HepG2 (cell line): Measurements from ENCODE around the gene INSR. TPM values are rescaled to one million over a fixed set of nuclear protein-coding genes. Genes with fewer than 3 reads are reported as not detected.

Source experiments
- ATAC-seq: fragments of 200-7000 bp; cut with Tn5 transposase; 3 replicates; pipeline ENCODE4 v1.9.1; 2020; ENCODE audit warnings: mild to moderate bottlenecking, moderate library complexity
- BruUV-seq: library from RNA; stranded (reverse); fragments of 400-500 nt; replicated peaks from 2 replicates; lab custom pipeline; 2021; lab: Mats Ljungman, UMichigan
- CTCF ChIA-PET: fragments of 300-600 bp; formaldehyde crosslinking; extraction: SDS; loops from one replicate; lab custom pipeline; 2021; ENCODE audit warnings: low total read pairs, inconsistent platforms, low intra/inter-chr PET ratio; lab: Yijun Ruan, JAX
- POLR2A ChIA-PET: fragments of 350-600 bp; sonication (Branson Sonifier 250); formaldehyde crosslinking; loops from one replicate; lab custom pipeline; 2020; ENCODE audit warnings: antibody characterized with exemption, inconsistent platforms; lab: Yijun Ruan, JAX
- DNase-seq: peaks from one replicate; pipeline ENCODE4 v3.0.0-alpha.2; 2015; ENCODE audit warnings: low spot score
- FAIRE-seq: peaks from 3 replicates; lab custom pipeline; 2011; peaks lifted over from hg19 to GRCh38; lab: Jason Lieb, UNC
- H2AFZ ChIP-seq: one replicate; pipeline ENCODE4 v1.6.1; 2011; ENCODE audit warnings: low read length, inconsistent platforms
- H3K27ac ChIP-seq: fragments of 300-600 bp; 3 replicates; pipeline ENCODE4 v1.8.0; 2011; ENCODE audit warnings: mixed run types, mild to moderate bottlenecking, mixed read lengths, low read length, inconsistent platforms; ENCODE audit not compliant: insufficient read depth; ENCODE audit errors: extremely low read length
- H3K27me3 ChIP-seq, 2 experiments: fragments of 200-600 bp in 1 of 2; 2 replicates in 1 of 2; 3 replicates in 1 of 2; pipeline versions ENCODE4 v1.6.0 to v1.8.0; 2011; ENCODE audit warnings: low read length in 2 of 2, mild to moderate bottlenecking in 2 of 2, moderate library complexity in 2 of 2, inconsistent platforms in 1 of 2; ENCODE audit not compliant: insufficient read depth in 2 of 2, control insufficient read depth in 1 of 2
- H3K36me3 ChIP-seq, 2 experiments: fragments of 200-600 bp in 1 of 2; replicated peaks in 1 of 2; 2 replicates in 1 of 2; 3 replicates in 1 of 2; pipeline versions ENCODE4 v1.5.1 to v1.8.0; 2011; ENCODE audit warnings: low read length in 2 of 2, inconsistent platforms in 1 of 2; ENCODE audit not compliant: insufficient read depth in 2 of 2, control insufficient read depth in 1 of 2
- H3K4me1 ChIP-seq: 2 replicates; pipeline ENCODE4 v1.5.1; 2012; ENCODE audit warnings: low read length, inconsistent platforms; ENCODE audit not compliant: insufficient read depth
- H3K4me2 ChIP-seq: 2 replicates; pipeline ENCODE4 v1.6.0; 2011; ENCODE audit warnings: low read depth, low read length, inconsistent platforms
- H3K4me3 ChIP-seq, 3 experiments: fragments of 200-600 bp in 1 of 3; sonication (generic), shearing (Covaris generic) in 1 of 3; replicated peaks in 1 of 3; 2 replicates each; pipeline ENCODE4 v1.5.1; 2011 to 2016; ENCODE audit warnings: low read length in 3 of 3, inconsistent platforms in 2 of 3, low read depth in 2 of 3, mild to moderate bottlenecking in 2 of 3, control low read depth in 1 of 3, mixed read lengths in 1 of 3; ENCODE audit not compliant: insufficient read depth in 1 of 3
- H3K79me2 ChIP-seq: one replicate; pipeline ENCODE4 v1.6.1; 2011; ENCODE audit warnings: low read length, inconsistent platforms; ENCODE audit not compliant: insufficient read depth
- H3K9ac ChIP-seq: 2 replicates; pipeline ENCODE4 v1.6.0; 2011; ENCODE audit warnings: mild to moderate bottlenecking, low read depth, low read length, inconsistent platforms; ENCODE audit not compliant: insufficient read depth
- H3K9me3 ChIP-seq: 2 replicates; pipeline ENCODE4 v1.5.1; 2012; ENCODE audit warnings: mild to moderate bottlenecking, low read length
- H4K20me1 ChIP-seq: 2 replicates; pipeline ENCODE4 v1.6.0; 2011; ENCODE audit warnings: inconsistent platforms, mild to moderate bottlenecking, low read length, moderate library complexity; ENCODE audit not compliant: insufficient read depth
- AKAP8 ChIP-seq: sonication (generic); formaldehyde crosslinking; IDR thresholded peaks from 2 replicates; pipeline ENCODE4 v1.5.1; 2020; ENCODE audit warnings: mild to moderate bottlenecking, missing genetic modification reagents
- DPF2 ChIP-seq: sonication (generic); formaldehyde crosslinking; IDR thresholded peaks from 2 replicates; pipeline ENCODE4 v1.4.0; 2020; ENCODE audit warnings: mild to moderate bottlenecking, low read depth, missing genetic modification reagents, borderline replicate concordance
- HMG20A ChIP-seq: IDR thresholded peaks from 2 replicates; pipeline ENCODE4 v1.6.1; 2016; ENCODE audit warnings: borderline replicate concordance
- KLF11 ChIP-seq: IDR thresholded peaks from 2 replicates; pipeline ENCODE4 v1.6.1; 2016; ENCODE audit warnings: missing compliant biosample characterization
- KMT2A ChIP-seq: sonication (generic); formaldehyde crosslinking; IDR thresholded peaks from 2 replicates; pipeline ENCODE4 v1.4.0; 2020; ENCODE audit warnings: missing genetic modification reagents
- MAFF ChIP-seq: IDR thresholded peaks from 2 replicates; pipeline ENCODE4 v1.6.1; 2011; ENCODE audit warnings: low read depth, low read length, improper control_type of control experiment
- MAFG ChIP-seq: sonication (generic); formaldehyde crosslinking; IDR thresholded peaks from 2 replicates; pipeline ENCODE4 v1.5.1; 2020; ENCODE audit warnings: mild to moderate bottlenecking, missing genetic modification reagents
- NR2F1 ChIP-seq, 2 experiments: fragments of 450-650 bp in 1 of 2; formaldehyde crosslinking in 1 of 2; IDR thresholded peaks; 2 replicates each; pipeline versions ENCODE4 v1.5.0 to v1.6.1; 2016 to 2020; ENCODE audit warnings: mild to moderate bottlenecking in 1 of 2, missing compliant biosample characterization in 1 of 2, missing genetic modification reagents in 1 of 2, moderate library complexity in 1 of 2
- NR2F6 ChIP-seq, 2 experiments: IDR thresholded peaks; 2 replicates each; pipeline ENCODE4 v1.6.1; 2016; ENCODE audit warnings: antibody characterized with exemption in 1 of 2, mild to moderate bottlenecking in 1 of 2
- PAX8 ChIP-seq: sonication (generic); formaldehyde crosslinking; IDR thresholded peaks from 2 replicates; pipeline ENCODE4 v1.8.0; 2022; ENCODE audit warnings: mild to moderate bottlenecking, missing genetic modification reagents, borderline replicate concordance
- PPARG ChIP-seq: conservative IDR thresholded peaks from 2 replicates; pipeline ENCODE4 v1.6.1; 2016; ENCODE audit warnings: missing biosample characterization, missing genetic modification reagents
- RBFOX2 ChIP-seq: fragments of 200-400 bp; formaldehyde crosslinking; IDR thresholded peaks from 2 replicates; pipeline ENCODE4 v1.6.1; 2017; ENCODE audit warnings: low read depth, mild to moderate bottlenecking, low read length
- ZMYM4 ChIP-seq: sonication (generic); formaldehyde crosslinking; IDR thresholded peaks from 2 replicates; pipeline ENCODE4 v1.8.1; 2023; ENCODE audit warnings: mild to moderate bottlenecking, missing genetic modification reagents
- ZNF496 ChIP-seq: sonication (generic); formaldehyde crosslinking; IDR thresholded peaks from 2 replicates; pipeline ENCODE4 v1.8.1; 2023; ENCODE audit warnings: mild to moderate bottlenecking, moderate library complexity, missing genetic modification reagents; ENCODE audit not compliant: insufficient replicate concordance
- ZNF530 ChIP-seq: sonication (generic); formaldehyde crosslinking; IDR thresholded peaks from 2 replicates; pipeline ENCODE4 v1.5.0; 2020; ENCODE audit warnings: low read depth, mild to moderate bottlenecking, missing genetic modification reagents
- ZNF547 ChIP-seq: sonication (generic); formaldehyde crosslinking; IDR thresholded peaks from 2 replicates; pipeline ENCODE4 v1.5.1; 2020; ENCODE audit warnings: mild to moderate bottlenecking, missing genetic modification reagents
- ZNF615 ChIP-seq: sonication (generic); formaldehyde crosslinking; IDR thresholded peaks from 2 replicates; pipeline ENCODE4 v1.5.0; 2020; ENCODE audit warnings: mild to moderate bottlenecking, missing genetic modification reagents, borderline replicate concordance
- WGBS: methylation state at CpG from one replicate; pipeline ENCODE4 v1.1.6; 2017; ENCODE audit warnings: low lambda C conversion rate; 5-methylcytosine and 5-hydroxymethylcytosine counted together
- in situ Hi-C: cut with HindIII; loops from 2 replicates; pipeline ENCODE4 v1.10.0; 2017; ENCODE audit warnings: low pct_unique_long_range_greater_than_20kb; ENCODE audit not compliant: extremely low pct_ligation_motif_present
- intact Hi-C: fragments of 100-400 bp; cut with micrococcal nuclease; formaldehyde crosslinking; loops from one replicate; pipeline ENCODE4 v1.10.0; 2022; ENCODE audit not compliant: unreplicated experiment
- polyA plus RNA-seq, 8 experiments: library from polyadenylated mRNA; depleted of rRNA in 3 of 8; stranded (reverse) in 7 of 8; unstranded in 1 of 8; fragments of >200 nt; fragmentation: Illumina TruSeq in 4 of 8; extraction: Trizol in 4 of 8; gene quantifications; 2 replicates each; pipeline versions ENCODE4 v1.2.1 to v1.2.3, GENCODE V29; 2011 to 2016; ENCODE audit warnings: low read depth in 4 of 8, missing spikeins in 1 of 8, mixed read lengths in 1 of 8; ENCODE audit not compliant: insufficient read depth in 1 of 8
- total RNA-seq, 5 experiments: library from RNA; depleted of rRNA; stranded (reverse); fragments of >200 nt; fragmentation: Illumina TruSeq; extraction: Trizol; gene quantifications; 2 replicates each; pipeline ENCODE4 v1.2.3, GENCODE V29; 2016; ENCODE audit warnings: low read depth in 1 of 5
- TF ChIP-seq, protein P1 (sequence below): sonication (generic); formaldehyde crosslinking; IDR thresholded peaks from 2 replicates; pipeline ENCODE4 v1.4.0; 2020; ENCODE audit warnings: missing genetic modification reagents
- TF ChIP-seq, protein P2 (sequence below), 2 experiments: sonication (generic) in 1 of 2; formaldehyde crosslinking in 1 of 2; IDR thresholded peaks; 2 replicates each; pipeline versions ENCODE4 v1.5.1 to v1.6.1; 2011 to 2020; ENCODE audit warnings: borderline replicate concordance in 1 of 2, low read depth in 1 of 2, low read length in 1 of 2, mild to moderate bottlenecking in 1 of 2, missing genetic modification reagents in 1 of 2, moderate library complexity in 1 of 2
- TF ChIP-seq, protein P3 (sequence below): sonication (generic); formaldehyde crosslinking; IDR thresholded peaks from 2 replicates; pipeline ENCODE4 v1.5.0; 2020; ENCODE audit warnings: missing genetic modification reagents
- TF ChIP-seq, protein P4 (sequence below): sonication (generic); formaldehyde crosslinking; IDR thresholded peaks from 2 replicates; pipeline ENCODE4 v1.4.0; 2020; ENCODE audit warnings: mild to moderate bottlenecking, missing genetic modification reagents

The INSR gene
- total and polyA plus RNA-seq, 2 of the 13 experiments (the other 11 are each of a cell fraction or from before 2014, with no cell fraction given): 24.2 to 29.8 TPM

DNA sequence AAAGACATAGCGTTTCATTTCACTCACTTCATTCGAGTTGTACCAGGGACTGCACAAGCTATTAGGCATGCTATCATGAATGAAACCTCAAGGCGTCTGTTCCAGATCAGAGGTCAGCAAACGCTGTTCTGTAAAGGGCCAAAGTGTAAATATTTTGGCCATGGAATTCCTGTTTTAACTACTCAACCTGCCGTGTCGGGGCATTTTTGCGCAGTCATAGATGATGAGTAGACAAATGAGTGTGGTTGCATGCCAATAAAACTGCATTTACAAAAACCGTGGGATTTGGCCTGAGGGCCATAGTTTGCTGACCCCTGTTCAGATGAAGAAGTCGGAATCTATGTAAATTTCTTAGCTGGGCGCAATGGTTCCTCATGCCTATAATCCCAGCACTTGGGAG is 6.5 kb downstream of the INSR start:
- POLR2A ChIA-PET: interaction anchor here (1.7 kb wide), 1 partner anchor 11 kb away, joined by 6 read pairs; no protein-coding TSS in a partner anchor
- Histone ChIP-seq H3K79me2 (peaks cover 70% of the 10 kb centered on the region), H3K4me1 (peaks cover 59% of the 10 kb centered on the region), H3K9ac (peak overlapping the region; percentile 34; the same call in 1 of the 2 replicates), H2AFZ (no peak overlapping the region), H3K36me3 (0 out of 5 replicates have a peak, but pooled peaks cover 0 to 1% of the 10 kb centered on the region in 2 experiments), H3K4me2 (peak overlapping the region; percentile 37), H3K4me3 (no peak overlapping the region), H3K27me3 (no peaks in the 10 kb centered on the region), H3K9me3 (no peaks in the 10 kb centered on the region), H4K20me1 (peaks cover 50% of the 10 kb centered on the region), H3K27ac (peak overlapping the region; percentile 76)
- in situ Hi-C loops: no loop called here
- peak; percentile 79 for DNase-seq
- BruUV-seq: no TSS peak
- intact Hi-C loops: no loop called here
- whole genome bisulfite sequencing: 28% methylated on average over 10 of the region's 10 CpGs
- ATAC-seq: peak; percentile 69
- CTCF ChIA-PET: no interaction called here
- peak; percentile 86 for FAIRE-seq
- TF ChIP-seq ZNF615 (CRISPR knock-in tag) (no peak), PAX8 (CRISPR knock-in tag) (no peak), ZNF547 (CRISPR knock-in tag) (no peak), ZNF496 (CRISPR knock-in tag) (no peak), NR2F6 (IDR thresholded peaks at IDR 0.05) (peak; percentile 41), NR2F6 (CRISPR knock-in tag; IDR thresholded peaks at IDR 0.05) (peak; percentile 51; the same call in 1 of the 2 replicates), PPARG (CRISPR knock-in tag) (0 out of 2 replicates have a peak, but pooled peaks have one; percentile 41), ZMYM4 (no peak), MAFG (CRISPR knock-in tag) (0 out of 2 replicates have a peak, but pooled peaks have one; percentile 47), ZNF530 (CRISPR knock-in tag) (no peak), KMT2A (CRISPR knock-in tag) (no peak), AKAP8 (CRISPR knock-in tag) (no peak), KLF11 (no peak), MAFF (peak; percentile 65), DPF2 (CRISPR knock-in tag) (no peak), HMG20A (CRISPR knock-in tag) (no peak), RBFOX2 (no peak), NR2F1 (CRISPR knock-in tag; IDR thresholded peaks at IDR 0.05) (peak; percentile 14 to 59; a peak in 3 of 4 replicates)
- TF ChIP-seq, protein P1, sequence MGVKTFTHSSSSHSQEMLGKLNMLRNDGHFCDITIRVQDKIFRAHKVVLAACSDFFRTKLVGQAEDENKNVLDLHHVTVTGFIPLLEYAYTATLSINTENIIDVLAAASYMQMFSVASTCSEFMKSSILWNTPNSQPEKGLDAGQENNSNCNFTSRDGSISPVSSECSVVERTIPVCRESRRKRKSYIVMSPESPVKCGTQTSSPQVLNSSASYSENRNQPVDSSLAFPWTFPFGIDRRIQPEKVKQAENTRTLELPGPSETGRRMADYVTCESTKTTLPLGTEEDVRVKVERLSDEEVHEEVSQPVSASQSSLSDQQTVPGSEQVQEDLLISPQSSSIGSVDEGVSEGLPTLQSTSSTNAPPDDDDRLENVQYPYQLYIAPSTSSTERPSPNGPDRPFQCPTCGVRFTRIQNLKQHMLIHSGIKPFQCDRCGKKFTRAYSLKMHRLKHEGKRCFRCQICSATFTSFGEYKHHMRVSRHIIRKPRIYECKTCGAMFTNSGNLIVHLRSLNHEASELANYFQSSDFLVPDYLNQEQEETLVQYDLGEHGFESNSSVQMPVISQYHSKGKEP (CRISPR knock-in tag): no peak
- TF ChIP-seq, protein P2, sequence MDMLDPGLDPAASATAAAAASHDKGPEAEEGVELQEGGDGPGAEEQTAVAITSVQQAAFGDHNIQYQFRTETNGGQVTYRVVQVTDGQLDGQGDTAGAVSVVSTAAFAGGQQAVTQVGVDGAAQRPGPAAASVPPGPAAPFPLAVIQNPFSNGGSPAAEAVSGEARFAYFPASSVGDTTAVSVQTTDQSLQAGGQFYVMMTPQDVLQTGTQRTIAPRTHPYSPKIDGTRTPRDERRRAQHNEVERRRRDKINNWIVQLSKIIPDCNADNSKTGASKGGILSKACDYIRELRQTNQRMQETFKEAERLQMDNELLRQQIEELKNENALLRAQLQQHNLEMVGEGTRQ (IDR thresholded peaks at IDR 0.05; ENCODE audit: low read depth, low read length): no peak
- TF ChIP-seq, protein P2 (CRISPR knock-in tag; IDR thresholded peaks at IDR 0.05; ENCODE audit: borderline replicate concordance): no peak
- TF ChIP-seq, protein P3, sequence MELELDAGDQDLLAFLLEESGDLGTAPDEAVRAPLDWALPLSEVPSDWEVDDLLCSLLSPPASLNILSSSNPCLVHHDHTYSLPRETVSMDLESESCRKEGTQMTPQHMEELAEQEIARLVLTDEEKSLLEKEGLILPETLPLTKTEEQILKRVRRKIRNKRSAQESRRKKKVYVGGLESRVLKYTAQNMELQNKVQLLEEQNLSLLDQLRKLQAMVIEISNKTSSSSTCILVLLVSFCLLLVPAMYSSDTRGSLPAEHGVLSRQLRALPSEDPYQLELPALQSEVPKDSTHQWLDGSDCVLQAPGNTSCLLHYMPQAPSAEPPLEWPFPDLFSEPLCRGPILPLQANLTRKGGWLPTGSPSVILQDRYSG: no peak
- TF ChIP-seq, protein P4, sequence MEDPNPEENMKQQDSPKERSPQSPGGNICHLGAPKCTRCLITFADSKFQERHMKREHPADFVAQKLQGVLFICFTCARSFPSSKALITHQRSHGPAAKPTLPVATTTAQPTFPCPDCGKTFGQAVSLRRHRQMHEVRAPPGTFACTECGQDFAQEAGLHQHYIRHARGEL (CRISPR knock-in tag): no peak
